ENCODE data around the gene TEX52. TPM values are rescaled to one million over a fixed set of nuclear protein-coding genes. Genes with fewer than 3 reads are reported as not detected.
"Not testable (repeated sequence)": the region's sequence is repeated elsewhere in the genome, so short reads cannot be mapped to it uniquely, and the experiment has no call there.

The TEX52 gene
- total and polyA plus RNA-seq, 4 donors = not detected

DNA sequence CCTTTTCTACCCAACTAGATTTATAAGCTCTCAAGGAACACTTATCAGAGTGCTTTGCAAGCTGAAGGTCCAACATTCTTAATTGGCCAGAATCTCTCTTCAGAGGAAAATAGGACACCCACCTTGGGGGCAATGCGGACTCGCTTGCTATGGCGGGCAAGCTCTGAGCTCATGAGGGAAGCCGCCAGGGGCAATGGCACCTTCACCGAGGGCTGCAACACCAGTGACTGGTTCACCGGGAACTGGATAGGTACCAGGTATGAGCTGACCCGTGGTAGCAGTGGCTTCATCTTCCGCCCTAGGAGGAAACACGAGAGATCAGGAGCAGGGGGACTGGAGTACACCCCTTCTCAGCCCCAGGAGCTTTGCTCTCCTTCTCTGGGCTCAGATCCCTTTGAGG lies 7.4 kb upstream of the TEX52 start:
- H3K4me1 ChIP-seq (ENCODE audit: control insufficient read depth in 5 of 5, insufficient read depth in 5 of 5, low read length in 5 of 5) = no peaks in the 10 kb centered on the region
- no peaks in the 10 kb centered on the region for H3K27me3 ChIP-seq (ENCODE audit: control insufficient read depth in 3 of 3, insufficient read depth in 3 of 3, low read length in 2 of 3)
- no peaks in the 10 kb centered on the region for H3K9me3 ChIP-seq (ENCODE audit: control insufficient read depth in 4 of 4, insufficient read depth in 3 of 4, low read length in 3 of 4)
- WGBS, 2 donors = 97% methylated on average over 9 of the region's 9 CpGs
- TF ChIP-seq, protein P1, sequence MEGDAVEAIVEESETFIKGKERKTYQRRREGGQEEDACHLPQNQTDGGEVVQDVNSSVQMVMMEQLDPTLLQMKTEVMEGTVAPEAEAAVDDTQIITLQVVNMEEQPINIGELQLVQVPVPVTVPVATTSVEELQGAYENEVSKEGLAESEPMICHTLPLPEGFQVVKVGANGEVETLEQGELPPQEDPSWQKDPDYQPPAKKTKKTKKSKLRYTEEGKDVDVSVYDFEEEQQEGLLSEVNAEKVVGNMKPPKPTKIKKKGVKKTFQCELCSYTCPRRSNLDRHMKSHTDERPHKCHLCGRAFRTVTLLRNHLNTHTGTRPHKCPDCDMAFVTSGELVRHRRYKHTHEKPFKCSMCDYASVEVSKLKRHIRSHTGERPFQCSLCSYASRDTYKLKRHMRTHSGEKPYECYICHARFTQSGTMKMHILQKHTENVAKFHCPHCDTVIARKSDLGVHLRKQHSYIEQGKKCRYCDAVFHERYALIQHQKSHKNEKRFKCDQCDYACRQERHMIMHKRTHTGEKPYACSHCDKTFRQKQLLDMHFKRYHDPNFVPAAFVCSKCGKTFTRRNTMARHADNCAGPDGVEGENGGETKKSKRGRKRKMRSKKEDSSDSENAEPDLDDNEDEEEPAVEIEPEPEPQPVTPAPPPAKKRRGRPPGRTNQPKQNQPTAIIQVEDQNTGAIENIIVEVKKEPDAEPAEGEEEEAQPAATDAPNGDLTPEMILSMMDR (IDR thresholded peaks at IDR 0.05; ENCODE audit: control extremely low read depth, extremely low read depth) = no peak
- ATAC-seq (ENCODE audit: insufficient read depth, low FRiP score) (no peak), DNase-seq (no peak)
- H3K9ac ChIP-seq (ENCODE audit: insufficient read depth in 1 of 2, low read length in 2 of 2) = no peak overlapping the region
- H3K27ac ChIP-seq (ENCODE audit: low read depth in 1 of 2, low read length in 1 of 2) = no peak overlapping the region
- peaks cover 0 to 17% (median 2%) of the 10 kb centered on the region in 4 donors for H3K36me3 ChIP-seq (ENCODE audit: control insufficient read depth in 4 of 4, insufficient read depth in 4 of 4, low read length in 4 of 4)
- H3K4me3 ChIP-seq = no peak overlapping the region

DNA sequence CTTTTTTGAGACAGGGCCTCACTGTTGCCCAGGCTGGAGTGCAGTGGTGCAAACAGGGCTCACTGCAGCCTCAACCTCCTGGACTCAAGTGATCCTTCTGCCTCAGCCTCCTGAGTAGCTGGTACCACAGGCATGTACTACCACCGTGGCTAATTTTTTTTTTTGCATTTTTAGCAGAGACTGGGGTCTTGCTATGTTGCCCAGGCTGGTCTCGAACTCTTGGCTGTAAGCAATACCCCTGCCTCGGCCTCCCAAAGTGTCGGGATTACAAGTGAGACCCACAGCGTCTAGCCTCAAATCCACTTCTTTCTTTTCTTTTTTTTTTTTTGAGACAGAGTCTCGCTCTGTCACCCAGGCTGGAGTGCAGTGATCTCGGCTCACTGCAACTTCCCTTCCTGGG lies 6.6 kb upstream of the TEX52 start:
- DNase-seq; H3K4me1 ChIP-seq (ENCODE audit: control insufficient read depth in 5 of 5, insufficient read depth in 5 of 5, low read length in 5 of 5); H3K4me3 ChIP-seq; ATAC-seq (ENCODE audit: insufficient read depth, low FRiP score); H3K27me3 ChIP-seq (ENCODE audit: control insufficient read depth in 3 of 3, insufficient read depth in 3 of 3, low read length in 2 of 3); H3K9me3 ChIP-seq (ENCODE audit: control insufficient read depth in 4 of 4, insufficient read depth in 3 of 4, low read length in 3 of 4); H3K9ac ChIP-seq (ENCODE audit: insufficient read depth in 1 of 2, low read length in 2 of 2); H3K27ac ChIP-seq (ENCODE audit: low read depth in 1 of 2, low read length in 1 of 2): not testable (repeated sequence)
- H3K36me3 ChIP-seq (ENCODE audit: control insufficient read depth in 4 of 4, insufficient read depth in 4 of 4, low read length in 4 of 4) = peaks cover 0 to 19% (median 3%) of the 10 kb centered on the region in 4 donors
- 93 to 96% methylated on average over 7 of the region's 7 CpGs for WGBS, 2 donors

DNA sequence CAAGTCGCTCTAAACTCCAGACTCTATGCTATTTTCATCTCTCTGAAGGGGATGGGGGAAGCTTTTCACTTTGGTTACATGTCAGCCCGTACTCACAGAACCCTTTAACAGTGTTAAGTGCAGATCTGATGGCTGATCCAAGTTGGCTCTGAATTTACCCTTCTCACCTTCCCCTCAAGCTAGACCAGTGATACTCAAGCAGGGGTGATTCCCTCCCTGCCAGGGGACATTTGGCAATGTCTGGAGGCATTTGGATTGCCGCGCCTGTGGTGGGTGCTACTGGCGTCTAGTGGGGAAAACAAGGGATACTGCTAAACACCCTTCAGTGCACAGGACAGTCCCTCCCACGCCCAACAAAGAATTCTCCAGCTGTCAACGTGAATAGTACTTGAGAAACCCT lies 6.0 kb upstream of the TEX52 start:
- H3K9me3 ChIP-seq (ENCODE audit: control insufficient read depth in 4 of 4, insufficient read depth in 3 of 4, low read length in 3 of 4) = no peaks in the 10 kb centered on the region
- peaks cover 0 to 25% (median 4%) of the 10 kb centered on the region in 4 donors for H3K36me3 ChIP-seq (ENCODE audit: control insufficient read depth in 4 of 4, insufficient read depth in 4 of 4, low read length in 4 of 4)
- H3K27me3 ChIP-seq (ENCODE audit: control insufficient read depth in 3 of 3, insufficient read depth in 3 of 3, low read length in 2 of 3) = no peaks in the 10 kb centered on the region
- TF ChIP-seq, protein P1 (IDR thresholded peaks at IDR 0.05; ENCODE audit: control extremely low read depth, extremely low read depth) = no peak
- ATAC-seq (ENCODE audit: insufficient read depth, low FRiP score) = no peak
- H3K27ac ChIP-seq (ENCODE audit: low read depth in 1 of 2, low read length in 1 of 2) = no peak overlapping the region
- no peaks in the 10 kb centered on the region for H3K4me1 ChIP-seq (ENCODE audit: control insufficient read depth in 5 of 5, insufficient read depth in 5 of 5, low read length in 5 of 5)
- no peak overlapping the region for H3K9ac ChIP-seq (ENCODE audit: insufficient read depth in 1 of 2, low read length in 2 of 2)
- WGBS, 2 donors = 94 to 95% methylated on average over 7 of the region's 7 CpGs
- H3K4me3 ChIP-seq = no peak overlapping the region
- DNase-seq = no peak

GRCh38 chr12:2860170-2860569 lies 3.3 kb upstream of the TEX52 start:
- Histone ChIP-seq H3K27me3 (ENCODE audit: control insufficient read depth in 3 of 3, insufficient read depth in 3 of 3, low read length in 2 of 3) (no peaks in the 10 kb centered on the region), H3K4me3 (no peak overlapping the region), H3K36me3 (ENCODE audit: control insufficient read depth in 4 of 4, insufficient read depth in 4 of 4, low read length in 4 of 4) (peaks cover 0 to 21% (median 6%) of the 10 kb centered on the region in 4 donors), H3K4me1 (ENCODE audit: control insufficient read depth in 5 of 5, insufficient read depth in 5 of 5, low read length in 5 of 5) (no peaks in the 10 kb centered on the region), H3K9me3 (ENCODE audit: control insufficient read depth in 4 of 4, insufficient read depth in 3 of 4, low read length in 3 of 4) (no peaks in the 10 kb centered on the region), H3K9ac (ENCODE audit: insufficient read depth in 1 of 2, low read length in 2 of 2) (no peak overlapping the region), H3K27ac (ENCODE audit: low read depth in 1 of 2, low read length in 1 of 2) (no peak overlapping the region)
- TF ChIP-seq, protein P1 (IDR thresholded peaks at IDR 0.05; ENCODE audit: control extremely low read depth, extremely low read depth) = no peak
- no peak for DNase-seq
- ATAC-seq (ENCODE audit: insufficient read depth, low FRiP score) = no peak

Data from lung (tissue), 12 donors.